CD4-positive, alpha-beta T cell (primary cell): ENCODE measurements around the gene SHH. TPM values are rescaled to one million over a fixed set of nuclear protein-coding genes. Genes with fewer than 3 reads are reported as not detected.

ENCODE experiments used
- ATAC-seq: fragments of 200-7000 bp; cut with Tn5 transposase; one replicate; pipeline ENCODE4 v1.10.0; 2022; ENCODE audit warnings: mild to moderate bottlenecking; ENCODE audit not compliant: poor library complexity
- CTCF ChIA-PET: fragments of 350-600 bp; sonication (Branson Sonifier 250); formaldehyde crosslinking; loops from one replicate; lab custom pipeline; 2021; ENCODE audit warnings: antibody characterized with exemption, inconsistent platforms; lab: Charles Lee
- POLR2A ChIA-PET: fragments of 350-600 bp; sonication (Branson Sonifier 250); formaldehyde crosslinking; loops from one replicate; lab custom pipeline; 2021; ENCODE audit warnings: antibody characterized with exemption, inconsistent platforms; lab: Charles Lee
- DNase-seq, 14 experiments: peaks; one replicate each; pipeline ENCODE4 v3.0.0-alpha.2; 2013 to 2020; ENCODE audit warnings: mixed read lengths in 2 of 14
- H3K27ac ChIP-seq, 2 donors: one replicate each; pipeline versions ENCODE4 v1.5.1 to v1.7.0; 2013; ENCODE audit warnings: low read length in 2 of 2, low read depth in 1 of 2, mild to moderate bottlenecking in 1 of 2
- H3K27me3 ChIP-seq, 2 experiments: 1 replicate in 1 of 2; 2 replicates in 1 of 2; pipeline versions ENCODE4 v1.6.1 to v1.7.0; 2013; ENCODE audit warnings: low read length in 2 of 2, control low read depth in 1 of 2, mild to moderate bottlenecking in 1 of 2, moderate library complexity in 1 of 2; ENCODE audit not compliant: insufficient read depth in 2 of 2, control insufficient read depth in 1 of 2
- H3K36me3 ChIP-seq: one replicate; pipeline ENCODE4 v1.6.1; 2013; ENCODE audit warnings: low read length, control low read depth; ENCODE audit not compliant: insufficient read depth
- H3K4me1 ChIP-seq: one replicate; pipeline ENCODE4 v1.6.1; 2013; ENCODE audit warnings: low read length, control low read depth; ENCODE audit not compliant: insufficient read depth
- H3K4me3 ChIP-seq: one replicate; pipeline ENCODE4 v1.5.1; 2013; ENCODE audit warnings: mild to moderate bottlenecking, low read length, moderate library complexity
- H3K9me3 ChIP-seq, 2 experiments: 1 replicate in 1 of 2; 2 replicates in 1 of 2; pipeline versions ENCODE4 v1.6.1 to v1.7.0; 2013; ENCODE audit warnings: low read length in 2 of 2, mild to moderate bottlenecking in 2 of 2, control low read depth in 1 of 2, moderate library complexity in 1 of 2; ENCODE audit not compliant: control insufficient read depth in 1 of 2, insufficient read depth in 1 of 2
- H3K27ac Mint-ChIP-seq: one replicate; pipeline ENCODE4 v1.8.0; 2020; ENCODE audit warnings: mixed read lengths
- H3K27me3 Mint-ChIP-seq: one replicate; pipeline ENCODE4 v1.8.0; 2021; ENCODE audit warnings: mixed read lengths
- H3K36me3 Mint-ChIP-seq: one replicate; pipeline ENCODE4 v1.8.0; 2021; ENCODE audit warnings: low read depth, mixed read lengths
- H3K4me1 Mint-ChIP-seq: one replicate; pipeline ENCODE4 v1.8.0; 2021; ENCODE audit warnings: low read depth, mixed read lengths
- H3K4me3 Mint-ChIP-seq: one replicate; pipeline ENCODE4 v1.8.0; 2020; ENCODE audit warnings: mild to moderate bottlenecking, mixed read lengths
- H3K9me3 Mint-ChIP-seq: one replicate; pipeline ENCODE4 v1.8.0; 2020; ENCODE audit warnings: mixed read lengths
- CTCF ChIP-seq: fragments of 200-600 bp; IDR thresholded peaks from one replicate; pipeline ENCODE4 v1.8.0; 2022; ENCODE audit warnings: antibody characterized with exemption, mild to moderate bottlenecking
- intact Hi-C, 2 experiments: fragments of 100-400 bp; cut with DNase I in 1 of 2; cut with micrococcal nuclease in 1 of 2; formaldehyde crosslinking; loops; one replicate each; pipeline versions ENCODE4 v1.15.1 to v1.9.0; 2023 to 2025; cut with DNase I, micrococcal nuclease
- total RNA-seq, 174 experiments: library from RNA in 2 of 174; stranded (reverse) in 2 of 174; gene quantifications; one replicate each; pipeline ENCODE4 v1.2.3 and lab custom pipeline; 2021 to 2026

SHH gene
- total RNA-seq, 2 experiments from 2014 or later, result not detected

GRCh38 chr7:155820246-155820645 is 8.0 kb upstream of the SHH start:
- no peak overlapping the region for H3K4me3 Mint-ChIP-seq
- peaks cover 5% of the 10 kb centered on the region for H3K4me1 Mint-ChIP-seq
- ATAC-seq (no peak), DNase-seq (no peak)
- peaks cover 3% of the 10 kb centered on the region for H3K4me1 ChIP-seq
- H3K9me3 ChIP-seq, result peaks cover 0 to 17% of the 10 kb centered on the region in 2 experiments
- H3K36me3 Mint-ChIP-seq, result no peaks in the 10 kb centered on the region
- no peak overlapping the region for H3K4me3 ChIP-seq
- no peak overlapping the region for H3K27ac Mint-ChIP-seq
- peaks cover 4 to 7% of the 10 kb centered on the region in 2 experiments for H3K27me3 ChIP-seq
- intact Hi-C loops, result no loop called here
- ChIA-PET POLR2A (no interaction called here), CTCF (no interaction called here)
- H3K36me3 ChIP-seq, result no peaks in the 10 kb centered on the region
- peaks cover 38% of the 10 kb centered on the region for H3K27me3 Mint-ChIP-seq
- H3K27ac ChIP-seq, result no peak overlapping the region
- no peaks in the 10 kb centered on the region for H3K9me3 Mint-ChIP-seq
- TF ChIP-seq CTCF, result no peak

- POLR2A ChIA-PET, result no interaction called here
- Histone ChIP-seq H3K9me3 (peaks cover 0 to 17% of the 10 kb centered on the region in 2 experiments), H3K4me3 (no peak overlapping the region), H3K4me1 (peaks cover 4% of the 10 kb centered on the region), H3K27ac (no peak overlapping the region), H3K36me3 (no peaks in the 10 kb centered on the region), H3K27me3 (peaks cover 10% of the 10 kb centered on the region in 2 experiments)
- TF ChIP-seq CTCF, result no peak
- H3K27me3 Mint-ChIP-seq, result peaks cover 38% of the 10 kb centered on the region
- no peaks in the 10 kb centered on the region for H3K9me3 Mint-ChIP-seq
- peaks cover 5% of the 10 kb centered on the region for H3K4me1 Mint-ChIP-seq
- H3K4me3 Mint-ChIP-seq, result no peak overlapping the region
- no peaks in the 10 kb centered on the region for H3K36me3 Mint-ChIP-seq
- intact Hi-C loops, result loop anchor here in 1 of 2 experiments (5.0 kb wide), 1 partner anchor 998 kb away; no protein-coding TSS in a partner anchor
- H3K27ac Mint-ChIP-seq, result no peak overlapping the region
- no peak for DNase-seq
- CTCF ChIA-PET, result no interaction called here
- no peak for ATAC-seq
These were observed 6.9 kb upstream of the SHH start for GRCh38 chr7:155819186-155819585.

DNA sequence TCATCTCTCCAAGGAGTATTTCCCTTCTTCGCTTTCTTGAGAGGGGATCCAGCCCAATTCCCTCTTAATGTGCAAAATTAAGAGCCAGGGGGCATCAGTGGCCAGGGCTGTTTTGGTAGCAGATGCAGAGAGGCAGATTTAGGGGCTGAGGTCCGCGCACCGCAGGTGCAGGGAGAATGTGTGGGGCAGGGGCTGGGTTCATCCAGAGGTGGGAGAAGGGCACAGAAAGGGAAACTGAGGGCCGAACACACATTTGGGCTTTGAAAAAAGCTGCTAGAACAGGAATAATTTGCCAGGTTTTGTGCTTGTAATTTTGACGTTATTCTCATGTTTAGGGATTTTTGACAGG is 6.5 kb upstream of the SHH start:
- Histone ChIP-seq H3K27me3 (peaks cover 14% of the 10 kb centered on the region in 2 experiments), H3K27ac (no peak overlapping the region), H3K4me1 (peaks cover 4% of the 10 kb centered on the region), H3K9me3 (peaks cover 0 to 17% of the 10 kb centered on the region in 2 experiments), H3K4me3 (no peak overlapping the region), H3K36me3 (no peaks in the 10 kb centered on the region)
- Mint-ChIP-seq H3K4me3 (no peak overlapping the region), H3K4me1 (peaks cover 5% of the 10 kb centered on the region), H3K36me3 (no peaks in the 10 kb centered on the region), H3K9me3 (no peaks in the 10 kb centered on the region), H3K27me3 (peaks cover 42% of the 10 kb centered on the region), H3K27ac (no peak overlapping the region)
- ATAC-seq (no peak), DNase-seq (no peak)
- TF ChIP-seq CTCF, result no peak
- intact Hi-C loops, result loop anchor here in 1 of 2 experiments (5.0 kb wide), 1 partner anchor 999 kb away; no protein-coding TSS in a partner anchor
- ChIA-PET POLR2A (no interaction called here), CTCF (no interaction called here)
